Spleen (tissue), 11 donors: ENCODE data around the gene C16orf95. TPM values are rescaled to one million over a fixed set of nuclear protein-coding genes. Genes with fewer than 3 reads are reported as not detected.

Experiments
- DNase-seq: peaks from one replicate; pipeline ENCODE4 v3.0.0-alpha.2; 2020
- H3K27ac ChIP-seq, 8 donors: fragments of 200-600 bp; sonication (generic) in 7 of 8; 1 replicate in 4 of 8; 2 replicates in 4 of 8; pipeline versions ENCODE4 v1.5.0 to v1.8.0; 2016 to 2021; ENCODE audit warnings: inconsistent platforms in 4 of 8, mild to moderate bottlenecking in 4 of 8, moderate library complexity in 1 of 8
- H3K27me3 ChIP-seq, 7 donors: fragments of 200-600 bp; sonication (generic) in 6 of 7; replicated peaks in 1 of 7; 1 replicate in 4 of 7; 2 replicates in 3 of 7; pipeline versions ENCODE4 v1.5.0 to v1.8.0; 2016 to 2021; ENCODE audit warnings: inconsistent platforms in 3 of 7, mild to moderate bottlenecking in 1 of 7
- H3K36me3 ChIP-seq, 6 donors: fragments of 200-600 bp; sonication (generic) in 5 of 6; 1 replicate in 4 of 6; 2 replicates in 2 of 6; pipeline versions ENCODE4 v1.5.0 to v1.8.0; 2016 to 2021; ENCODE audit warnings: inconsistent platforms in 2 of 6
- H3K4me1 ChIP-seq, 6 donors: fragments of 200-600 bp; sonication (generic) in 5 of 6; 1 replicate in 3 of 6; 2 replicates in 3 of 6; pipeline versions ENCODE4 v1.5.0 to v1.8.0; 2016 to 2021; ENCODE audit warnings: inconsistent platforms in 3 of 6
- H3K4me3 ChIP-seq, 8 donors: fragments of 200-600 bp; sonication (generic) in 7 of 8; 1 replicate in 4 of 8; 2 replicates in 4 of 8; pipeline versions ENCODE4 v1.5.0 to v1.8.0; 2016 to 2021; ENCODE audit warnings: inconsistent platforms in 4 of 8, mild to moderate bottlenecking in 4 of 8, moderate library complexity in 2 of 8
- H3K9me3 ChIP-seq, 8 donors: fragments of 200-600 bp; sonication (generic) in 7 of 8; 1 replicate in 4 of 8; 2 replicates in 4 of 8; pipeline versions ENCODE4 v1.5.0 to v1.8.0; 2016 to 2021; ENCODE audit warnings: inconsistent platforms in 4 of 8
- CTCF ChIP-seq, 11 experiments: fragments of 200-600 bp in 7 of 11; fragments of 450-650 bp in 4 of 11; sonication (generic) in 4 of 11; IDR thresholded peaks in 8 of 11; conservative IDR thresholded peaks in 3 of 11; 1 replicate in 7 of 11; 2 replicates in 4 of 11; pipeline versions ENCODE4 v1.4.0 to v1.8.0; 2016 to 2021; ENCODE audit warnings: antibody characterized with exemption in 11 of 11, inconsistent platforms in 4 of 11, mild to moderate bottlenecking in 1 of 11
- POLR2A ChIP-seq, 3 donors: fragments of 450-650 bp; IDR thresholded peaks; one replicate each; pipeline ENCODE4 v1.5.1; 2017; ENCODE audit warnings: antibody characterized with exemption in 3 of 3, mild to moderate bottlenecking in 1 of 3
- POLR2AphosphoS5 ChIP-seq, 3 donors: sonication (generic); formaldehyde crosslinking; IDR thresholded peaks; one replicate each; pipeline ENCODE4 v1.5.1; 2017; ENCODE audit warnings: antibody characterized with exemption in 3 of 3
- WGBS, 5 donors: extraction: QIAGEN DNeasy Blood & Tissue Kit in 3 of 5; methylation state at CpG; one replicate each; pipeline versions ENCODE4 v1.1.5 to v1.1.7; 2013 to 2018; 5-methylcytosine and 5-hydroxymethylcytosine counted together
- intact Hi-C: fragments of 100-400 bp; cut with DNase I; formaldehyde crosslinking; loops from one replicate; pipeline ENCODE4 v1.15.0; 2023; ENCODE audit warnings: low total_unique reads
- polyA plus RNA-seq, 3 donors: library from polyadenylated mRNA; stranded (reverse); fragments of 200-250 nt; gene quantifications; one replicate each; pipeline ENCODE4 v1.2.1, GENCODE V29; 2013
- total RNA-seq, 7 donors: library from RNA; depleted of rRNA in 3 of 7; stranded (reverse); fragments of >200 nt in 3 of 7; fragmentation: NEBNext Ultra II Directional in 4 of 7; extraction: Animal tissue kit (Norgen Biotek cat#: 25700) in 4 of 7; gene quantifications; one replicate each; pipeline versions ENCODE4 v1.1.0 to v1.2.1, GENCODE V29; 2016 to 2021
- donor health status: healthy with polysubstance abuse.
- donor health status: DM: no; HTN: no; CAD: no; lungs with moderate emphysema.
- donor health status: DM: no; HTN: no; CAD: no.
- donor health status: Bipolar disorder and iron deficiency.
- donor health status: healthy.
- donor health status: DM: no; HTN: no; CAD: no.
- donor health status: DM: yes; HTN: yes; CAD: no.

Gene C16orf95
- total and polyA plus RNA-seq, 10 donors = 1.0 to 2.9 (median 2.1) TPM; not detected in 2

DNA sequence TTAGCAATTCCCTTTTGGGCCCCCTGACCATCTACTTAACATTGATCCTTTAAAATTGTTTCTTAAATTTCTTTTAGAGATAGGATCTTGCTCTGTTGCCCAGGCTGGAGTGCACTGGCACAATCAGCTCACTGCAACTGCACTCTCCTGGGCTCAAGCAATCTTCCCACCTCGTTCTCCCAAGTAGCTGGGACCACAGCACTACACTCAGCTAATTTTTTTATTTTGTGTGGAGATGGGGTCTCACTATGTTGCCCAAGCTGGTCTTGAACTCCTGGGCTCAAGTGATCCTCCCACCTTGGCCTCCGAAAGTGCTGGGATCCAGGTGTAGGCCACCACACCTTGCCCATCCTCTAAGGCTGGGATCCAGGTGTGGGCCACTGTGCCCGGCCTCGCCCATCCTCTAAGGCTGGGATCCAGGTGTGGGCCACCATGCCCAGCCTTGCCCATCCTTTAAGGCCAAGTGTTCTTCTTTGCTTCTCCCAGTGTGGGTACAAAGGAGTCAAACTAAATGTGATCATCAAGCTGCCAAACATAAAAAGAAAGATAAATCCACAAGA is 13.2 kb downstream of the C16orf95 start:
- no peaks in the 10 kb centered on the region for H3K36me3 ChIP-seq
- peaks cover 0 to 13% (median 8%) of the 10 kb centered on the region in 8 donors for H3K9me3 ChIP-seq
- intact Hi-C loops = no loop called here
- 91 to 98% (median 94%) methylated on average over 4 of the region's 4 CpGs for WGBS, 5 donors
- DNase-seq = no peak
- no peak overlapping the region for H3K4me3 ChIP-seq
- no peak overlapping the region for H3K27ac ChIP-seq
- no peaks in the 10 kb centered on the region for H3K4me1 ChIP-seq
- H3K27me3 ChIP-seq = no peaks in the 10 kb centered on the region
- TF ChIP-seq POLR2AphosphoS5 (IDR thresholded peaks at IDR 0.05) (no peak), CTCF (IDR thresholded peaks at IDR 0.05 in 8 of 11, conservative IDR thresholded peaks at IDR 0.05 in 3 of 11) (no peak), POLR2A (IDR thresholded peaks at IDR 0.05) (no peak)

GRCh38 chr16:87303431-87303930 is 13.7 kb downstream of the C16orf95 start:
- H3K9me3 ChIP-seq = peaks cover 0 to 8% (median 6%) of the 10 kb centered on the region in 8 donors
- TF ChIP-seq CTCF (IDR thresholded peaks at IDR 0.05 in 8 of 11, conservative IDR thresholded peaks at IDR 0.05 in 3 of 11) (no peak), POLR2AphosphoS5 (IDR thresholded peaks at IDR 0.05) (no peak), POLR2A (IDR thresholded peaks at IDR 0.05) (no peak)
- intact Hi-C loops = no loop called here
- H3K36me3 ChIP-seq = no peaks in the 10 kb centered on the region
- no peak overlapping the region for H3K27ac ChIP-seq
- H3K27me3 ChIP-seq = no peaks in the 10 kb centered on the region
- DNase-seq = no peak
- WGBS, 5 donors = 70 to 77% (median 74%) methylated on average over 3 to 7 of the region's 7 CpGs
- H3K4me1 ChIP-seq = no peaks in the 10 kb centered on the region
- H3K4me3 ChIP-seq = no peak overlapping the region

DNA sequence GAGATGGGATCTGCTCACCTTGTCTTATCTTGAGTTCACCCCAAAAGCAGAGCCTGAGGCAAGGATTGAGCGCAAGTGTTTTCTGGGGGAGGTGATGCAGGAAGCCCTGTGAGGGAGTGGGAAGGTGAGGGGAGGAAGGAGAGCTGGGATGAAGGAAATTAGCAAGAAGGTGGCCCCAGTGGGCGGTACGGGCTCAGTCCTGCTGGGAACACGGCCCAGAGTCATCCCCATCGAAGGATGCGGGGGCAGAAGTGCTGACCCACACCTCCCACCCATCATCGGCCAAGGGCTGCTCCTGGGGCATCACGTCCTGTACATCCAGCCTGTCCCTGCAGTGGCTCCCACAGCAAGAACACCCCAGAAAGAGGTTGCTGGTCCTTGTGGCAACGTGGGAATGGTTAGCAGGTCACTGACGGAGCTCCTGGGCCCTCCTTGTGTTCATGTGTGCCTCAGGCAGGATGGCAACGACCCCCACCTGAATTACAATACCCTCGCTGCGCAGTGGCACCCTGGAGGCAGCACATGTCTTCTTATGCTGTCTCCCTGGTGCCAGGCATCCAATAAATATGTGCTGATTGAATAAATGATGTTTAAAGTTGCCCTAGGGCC is 18.2 kb downstream of the C16orf95 start:
- no peak overlapping the region for H3K4me3 ChIP-seq
- H3K27ac ChIP-seq = no peak overlapping the region
- no peaks in the 10 kb centered on the region for H3K36me3 ChIP-seq
- TF ChIP-seq CTCF (IDR thresholded peaks at IDR 0.05 in 8 of 11, conservative IDR thresholded peaks at IDR 0.05 in 3 of 11) (no peak), POLR2AphosphoS5 (IDR thresholded peaks at IDR 0.05) (no peak), POLR2A (IDR thresholded peaks at IDR 0.05) (no peak)
- intact Hi-C loops = no loop called here
- H3K4me1 ChIP-seq = peaks cover 0 to 4% (median 0%) of the 10 kb centered on the region in 6 donors
- H3K27me3 ChIP-seq = no peaks in the 10 kb centered on the region
- DNase-seq = no peak
- 85 to 94% (median 89%) methylated on average over 12 to 13 of the region's 13 CpGs for WGBS, 5 donors
- no peaks in the 10 kb centered on the region for H3K9me3 ChIP-seq

DNA sequence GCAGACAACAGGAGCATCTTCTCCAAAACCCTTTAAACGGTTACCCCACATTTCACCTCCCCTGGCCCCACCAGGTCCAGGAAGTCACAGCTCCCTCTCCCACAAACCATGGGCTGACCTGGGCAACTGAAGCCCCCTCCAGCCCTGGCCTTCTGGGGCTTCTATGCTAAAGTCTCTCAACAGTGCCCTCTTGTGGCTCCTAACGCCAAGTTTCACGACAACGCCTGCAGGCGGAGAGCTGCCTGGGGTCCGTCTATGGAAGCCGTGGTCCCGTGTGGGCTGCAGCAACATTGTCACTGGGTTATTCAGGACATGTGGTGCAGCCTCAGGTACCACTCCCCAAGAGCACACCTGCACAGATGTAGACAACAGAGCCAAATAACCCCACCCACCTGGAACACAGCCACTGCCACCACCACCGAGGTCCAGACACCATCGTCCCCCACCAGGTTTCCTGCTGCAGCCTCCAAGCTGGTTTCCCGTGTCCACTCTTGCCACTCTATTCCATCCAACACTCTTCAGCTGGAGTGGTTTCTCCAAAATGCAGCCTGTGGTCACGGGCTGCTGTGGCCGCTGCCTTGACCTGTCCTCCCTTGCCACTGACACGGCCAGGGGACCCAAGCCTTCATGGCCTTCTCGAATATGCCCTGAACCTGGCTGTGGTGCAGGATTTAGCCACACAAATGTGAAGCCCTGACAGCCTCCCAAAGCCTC is 19.1 kb downstream of the C16orf95 start:
- 41 to 55% (median 50%) methylated on average over 14 to 15 of the region's 15 CpGs for WGBS, 5 donors
- H3K4me1 ChIP-seq = peaks cover 0 to 4% (median 0%) of the 10 kb centered on the region in 6 donors
- no peak overlapping the region for H3K27ac ChIP-seq
- no peak overlapping the region for H3K4me3 ChIP-seq
- DNase-seq = peak; percentile 70
- no peaks in the 10 kb centered on the region for H3K9me3 ChIP-seq
- no peak for TF ChIP-seq POLR2A (IDR thresholded peaks at IDR 0.05)
- TF ChIP-seq CTCF (IDR thresholded peaks at IDR 0.05 in 8 of 11, conservative IDR thresholded peaks at IDR 0.05 in 3 of 11) = peak in 10 of 11 experiments; percentile 6 to 72 (median 56)
- H3K27me3 ChIP-seq = no peaks in the 10 kb centered on the region
- intact Hi-C loops = no loop called here
- H3K36me3 ChIP-seq = no peaks in the 10 kb centered on the region
